BJ (cell line): ENCODE data around the gene NARS2. TPM values are rescaled to one million over a fixed set of nuclear protein-coding genes. Genes with fewer than 3 reads are reported as not detected.

Experiments
- CTCF ChIA-PET: fragments of 350-600 bp; formaldehyde crosslinking; extraction: SDS; loops from one replicate; lab custom pipeline; 2021; ENCODE audit warnings: antibody characterized with exemption, inconsistent platforms; lab: Yijun Ruan, JAX
- POLR2A ChIA-PET: fragments of 300-600 bp; sonication (Branson Sonifier 250); formaldehyde crosslinking; extraction: SDS; loops from one replicate; lab custom pipeline; 2021; ENCODE audit warnings: antibody characterized with exemption; lab: Charles Lee
- DNase-seq: peaks from one replicate; pipeline ENCODE4 v3.0.0-alpha.2; 2011; ENCODE audit warnings: low read depth
- H3K27me3 ChIP-seq: 2 replicates; pipeline ENCODE4 v1.6.0; 2011; ENCODE audit warnings: low read length; ENCODE audit not compliant: control insufficient read depth, insufficient read depth
- H3K36me3 ChIP-seq: 2 replicates; pipeline ENCODE4 v1.5.1; 2011; ENCODE audit warnings: low read length; ENCODE audit not compliant: control insufficient read depth, insufficient read depth
- H3K4me3 ChIP-seq: 2 replicates; pipeline ENCODE4 v1.5.1; 2011; ENCODE audit warnings: low read depth, mild to moderate bottlenecking, control low read depth, low read length
- CTCF ChIP-seq: IDR thresholded peaks from 2 replicates; pipeline ENCODE4 v1.5.1; 2011; ENCODE audit warnings: low read depth, mild to moderate bottlenecking, control low read depth, inconsistent platforms, low read length, moderate library complexity; ENCODE audit not compliant: insufficient read depth
- polyA plus RNA-seq: library from polyadenylated mRNA; depleted of rRNA; stranded (reverse); fragments of >200 nt; gene quantifications from 2 replicates; pipeline ENCODE4 v1.2.3, GENCODE V29; 2011; rRNA removed
- small RNA-seq: library from RNA; depleted of rRNA; stranded (forward); fragments of <200 nt; gene quantifications from one replicate; pipeline ENCODE3, GENCODE V24; 2012; ENCODE audit warnings: low replicate concordance, low read depth; ENCODE audit not compliant: insufficient read length

The NARS2 gene
- polyA plus RNA-seq, 1 experiment, result 5.9 TPM

- no peak for TF ChIP-seq CTCF
- H3K4me3 ChIP-seq, result no peak overlapping the region
- POLR2A ChIA-PET, result no interaction called here
- CTCF ChIA-PET, result interaction anchor here (0.6 to 1.6 kb wide), 3 partner anchors 20 to 63 kb away, joined by 3 to 5 read pairs (median 3); no protein-coding TSS in a partner anchor
- no peaks in the 10 kb centered on the region for H3K36me3 ChIP-seq
- H3K27me3 ChIP-seq, result no peaks in the 10 kb centered on the region
- DNase-seq, result no peak
These were observed 188.3 kb downstream of the NARS2 start for GRCh38 chr11:78386215-78386941.

Small RNA genes lying within 50 kb of the gene (small RNA-seq; reads per million reads assigned to genes)
- gene RNU6-311P, result not detected

Other genes starting within 250 kb of the NARS2 start
- gene GAB2, start 157.0 kb downstream of the NARS2 start, polyA plus RNA-seq, result 8.4 and 12.2 TPM in 2 replicates